HG02571 (cell line): ENCODE data around the gene IFT88.
A peak's percentile ranks its signal among the peaks of the same experiment; 100 is the strongest.

Experiments
- ATAC-seq: cut with Tn5 transposase; IDR thresholded peaks from one replicate; pipeline ENCODE4 v1.9.1; 2021; ENCODE audit warnings: mild to moderate bottlenecking, moderate library complexity; ENCODE audit not compliant: unreplicated experiment

IFT88 gene

GRCh38 chr13:20565115-20565736 lies 1.7 kb upstream of the IFT88 start:
- ATAC-seq: no peak

GRCh38 chr13:20566468-20566897 lies 474 bp upstream of the IFT88 start:
- peak; percentile 36 for ATAC-seq

GRCh38 chr13:20567881-20568528 lies 1.0 kb downstream of the IFT88 start:
- ATAC-seq: no peak

- no peak for ATAC-seq
Observed at GRCh38 chr13:20570517-20570916, 3.6 kb downstream of the IFT88 start.

GRCh38 chr13:20571676-20572075 lies 4.7 kb downstream of the IFT88 start:
- ATAC-seq: no peak

- ATAC-seq: no peak
Observed at GRCh38 chr13:20573186-20573585, 6.2 kb downstream of the IFT88 start.

GRCh38 chr13:20573636-20574035 lies 6.7 kb downstream of the IFT88 start:
- no peak for ATAC-seq

- no peak for ATAC-seq
Observed at GRCh38 chr13:20579191-20579590, 12.2 kb downstream of the IFT88 start.

- no peak for ATAC-seq
Observed at GRCh38 chr13:20580257-20580656, 13.3 kb downstream of the IFT88 start.

- no peak for ATAC-seq
Observed at GRCh38 chr13:20582026-20582425, 15.1 kb downstream of the IFT88 start.

- no peak for ATAC-seq
Observed at GRCh38 chr13:20583803-20584293, 16.9 kb downstream of the IFT88 start.

GRCh38 chr13:20585371-20585770 lies 18.4 kb downstream of the IFT88 start:
- no peak for ATAC-seq

GRCh38 chr13:20588529-20589110 lies 21.7 kb downstream of the IFT88 start:
- ATAC-seq: no peak

- no peak for ATAC-seq
Observed at GRCh38 chr13:20590561-20590960, 23.6 kb downstream of the IFT88 start.

GRCh38 chr13:20592606-20593005 lies 25.6 kb downstream of the IFT88 start:
- no peak for ATAC-seq

- no peak for ATAC-seq
Observed at GRCh38 chr13:20594280-20594679, 27.3 kb downstream of the IFT88 start.

- no peak for ATAC-seq
Observed at GRCh38 chr13:20607015-20607414, 40.1 kb downstream of the IFT88 start.

- no peak for ATAC-seq
Observed at GRCh38 chr13:20608438-20609020, 41.6 kb downstream of the IFT88 start.

GRCh38 chr13:20609145-20609544 lies 42.2 kb downstream of the IFT88 start:
- ATAC-seq: no peak

- no peak for ATAC-seq
Observed at GRCh38 chr13:20610006-20610405, 43.0 kb downstream of the IFT88 start.

- ATAC-seq: no peak
Observed at GRCh38 chr13:20616059-20616797, 49.3 kb downstream of the IFT88 start.
